ENCODE measurements around the gene GDPD4. TPM values are rescaled to one million over a fixed set of nuclear protein-coding genes. Genes with fewer than 3 reads are reported as not detected.

Gene GDPD4
- total RNA-seq, 1 experiment from 2014 or later: not detected

DNA sequence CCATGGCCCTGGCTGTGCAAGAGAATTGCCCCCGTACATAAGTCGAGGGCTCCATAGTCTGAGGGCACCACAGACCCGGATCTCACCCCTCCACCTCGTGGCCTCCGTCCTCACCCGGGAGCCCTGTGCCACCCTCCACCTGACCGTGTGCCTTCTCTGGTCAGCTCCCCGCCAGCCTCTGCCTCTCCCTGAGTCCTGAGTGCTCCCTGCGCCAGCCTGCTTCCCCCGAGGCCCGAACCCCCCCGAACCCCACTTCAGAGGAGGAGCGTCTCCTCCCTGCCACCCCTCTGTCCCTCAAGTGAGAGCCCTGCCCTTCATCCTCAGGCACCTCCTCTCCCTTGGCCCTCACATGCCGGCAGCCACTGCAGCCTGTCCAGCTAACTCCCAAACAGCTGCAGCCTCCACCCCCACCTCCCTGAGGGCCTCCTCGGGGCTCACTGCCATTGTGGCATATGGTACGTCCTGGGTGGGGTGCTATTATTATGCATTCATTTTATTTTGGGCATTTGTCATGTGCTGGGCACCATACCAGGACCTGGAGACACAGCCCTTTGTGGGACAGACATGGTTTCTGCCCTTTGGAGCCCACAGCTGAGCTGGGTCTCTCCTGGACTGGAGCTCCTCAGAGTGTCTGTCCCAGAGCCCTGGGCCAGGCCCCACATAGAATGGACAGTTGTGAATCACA is 106.3 kb downstream of the GDPD4 start:
- Histone ChIP-seq H3K27me3 (ENCODE audit: low read length) (no peaks in the 10 kb centered on the region), H3K27ac (ENCODE audit: low read length) (no peak overlapping the region), H3K9me2 (replicated peaks; ENCODE audit: low read length) (no peaks in the 10 kb centered on the region), H3K79me2 (ENCODE audit: low read length) (no peaks in the 10 kb centered on the region), H3K4me1 (ENCODE audit: insufficient read depth, low read length) (peaks cover 8% of the 10 kb centered on the region; the same call in 1 of the 2 replicates), H2AFZ (ENCODE audit: low read length) (no peak overlapping the region), H3K36me3 (ENCODE audit: low read depth, low read length) (no peaks in the 10 kb centered on the region), H4K20me1 (ENCODE audit: low read length) (no peaks in the 10 kb centered on the region), H3K4me3 (ENCODE audit: low read length) (no peak overlapping the region), H3K4me2 (ENCODE audit: low read length) (no peak overlapping the region), H3K9ac (ENCODE audit: low read length) (no peak overlapping the region), H3F3A (ENCODE audit: low read length, unreplicated experiment) (no peaks in the 10 kb centered on the region), H3K9me3 (ENCODE audit: low read length) (no peaks in the 10 kb centered on the region)
- ChIA-PET CTCF (interaction anchor here (0.6 to 2.0 kb wide), 15 partner anchors 49 to 424 kb away, joined by 3 to 17 read pairs (median 4); no protein-coding TSS in a partner anchor), POLR2A (ENCODE audit: unreplicated experiment) (no interaction called here)
- TF ChIP-seq, protein P1, sequence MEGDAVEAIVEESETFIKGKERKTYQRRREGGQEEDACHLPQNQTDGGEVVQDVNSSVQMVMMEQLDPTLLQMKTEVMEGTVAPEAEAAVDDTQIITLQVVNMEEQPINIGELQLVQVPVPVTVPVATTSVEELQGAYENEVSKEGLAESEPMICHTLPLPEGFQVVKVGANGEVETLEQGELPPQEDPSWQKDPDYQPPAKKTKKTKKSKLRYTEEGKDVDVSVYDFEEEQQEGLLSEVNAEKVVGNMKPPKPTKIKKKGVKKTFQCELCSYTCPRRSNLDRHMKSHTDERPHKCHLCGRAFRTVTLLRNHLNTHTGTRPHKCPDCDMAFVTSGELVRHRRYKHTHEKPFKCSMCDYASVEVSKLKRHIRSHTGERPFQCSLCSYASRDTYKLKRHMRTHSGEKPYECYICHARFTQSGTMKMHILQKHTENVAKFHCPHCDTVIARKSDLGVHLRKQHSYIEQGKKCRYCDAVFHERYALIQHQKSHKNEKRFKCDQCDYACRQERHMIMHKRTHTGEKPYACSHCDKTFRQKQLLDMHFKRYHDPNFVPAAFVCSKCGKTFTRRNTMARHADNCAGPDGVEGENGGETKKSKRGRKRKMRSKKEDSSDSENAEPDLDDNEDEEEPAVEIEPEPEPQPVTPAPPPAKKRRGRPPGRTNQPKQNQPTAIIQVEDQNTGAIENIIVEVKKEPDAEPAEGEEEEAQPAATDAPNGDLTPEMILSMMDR (conservative IDR thresholded peaks at IDR 0.05; ENCODE audit: low read depth, low read length): no peak
- TF ChIP-seq EZH2 (IDR thresholded peaks at IDR 0.05; ENCODE audit: low read length, unreplicated experiment) (no peak), EZH2phosphoT487 (IDR thresholded peaks at IDR 0.05; ENCODE audit: borderline replicate concordance, low read length) (no peak)
- no peak for ATAC-seq
- BruUV-seq (replicated peaks): no TSS peak
- no peak for DNase-seq
- intact Hi-C loops (cut with micrococcal nuclease): loop anchor here (1.0 to 10.0 kb wide), 5 partner anchors 110 to 424 kb away; partner anchors contain the start of gene GDPD4

DNA sequence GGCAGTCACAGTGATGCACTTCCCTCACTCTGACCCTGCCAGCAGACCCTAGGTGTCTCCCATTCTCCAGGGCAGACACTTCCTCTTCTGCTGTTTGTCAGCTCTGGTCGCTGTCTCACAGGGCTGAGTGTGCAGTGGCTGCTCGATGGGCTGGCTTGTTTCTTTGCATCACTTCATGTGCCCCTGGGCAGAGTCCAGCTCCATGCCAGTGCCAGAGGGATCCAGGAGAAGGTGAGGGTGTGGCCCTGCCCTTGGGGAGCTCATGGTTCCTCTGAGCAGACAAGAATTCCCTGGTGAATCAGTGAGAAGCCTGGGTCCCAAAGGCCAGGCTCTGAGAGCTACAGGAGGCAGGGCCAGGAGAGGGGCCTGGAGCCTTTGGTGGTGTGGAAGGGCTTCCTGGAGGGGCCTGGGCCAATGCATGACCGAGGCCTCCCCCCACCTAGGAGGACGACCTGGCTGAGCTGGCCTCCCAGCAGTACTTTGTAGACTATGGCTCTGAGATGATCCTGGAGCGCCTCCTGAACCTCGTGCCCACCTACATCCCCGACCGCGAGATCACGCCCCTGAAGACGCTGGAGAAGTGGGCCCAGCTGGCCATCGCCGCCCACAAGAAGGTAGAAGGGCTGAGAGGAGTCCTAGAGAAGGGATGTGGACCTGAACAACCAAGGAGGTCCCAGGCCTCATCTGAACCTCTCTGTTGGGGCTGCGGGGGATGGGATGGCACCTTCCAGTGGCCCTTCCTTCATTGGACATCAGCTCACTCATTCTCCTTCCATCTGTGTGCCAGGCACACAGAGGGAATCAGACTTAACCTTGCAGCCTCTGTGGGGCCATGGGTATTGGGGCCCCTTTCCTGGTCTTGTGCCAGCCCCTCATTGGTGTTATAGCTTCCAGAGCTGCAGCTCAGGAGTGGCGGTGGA is 107.3 kb downstream of the GDPD4 start:
- no peak overlapping the region for H3K27ac ChIP-seq (ENCODE audit: low read length)
- H3K4me1 ChIP-seq (ENCODE audit: insufficient read depth, low read length): peaks cover 8% of the 10 kb centered on the region; the same call in 1 of the 2 replicates
- TF ChIP-seq, protein P1 (conservative IDR thresholded peaks at IDR 0.05; ENCODE audit: low read depth, low read length): no peak
- TF ChIP-seq EZH2phosphoT487 (IDR thresholded peaks at IDR 0.05; ENCODE audit: borderline replicate concordance, low read length) (no peak), EZH2 (IDR thresholded peaks at IDR 0.05; ENCODE audit: low read length, unreplicated experiment) (no peak)
- ChIA-PET CTCF (no interaction called here), POLR2A (ENCODE audit: unreplicated experiment) (no interaction called here)
- H3K9ac ChIP-seq (ENCODE audit: low read length): no peak overlapping the region
- no peaks in the 10 kb centered on the region for H3K9me2 ChIP-seq (replicated peaks; ENCODE audit: low read length)
- H3K4me3 ChIP-seq (ENCODE audit: low read length): no peak overlapping the region
- H3K4me2 ChIP-seq (ENCODE audit: low read length): no peak overlapping the region
- no peak overlapping the region for H2AFZ ChIP-seq (ENCODE audit: low read length)
- ATAC-seq (no peak), DNase-seq (no peak)
- no peaks in the 10 kb centered on the region for H3K79me2 ChIP-seq (ENCODE audit: low read length)
- no peaks in the 10 kb centered on the region for H4K20me1 ChIP-seq (ENCODE audit: low read length)
- no TSS peak for BruUV-seq (replicated peaks)
- no peaks in the 10 kb centered on the region for H3K27me3 ChIP-seq (ENCODE audit: low read length)
- H3K36me3 ChIP-seq (ENCODE audit: low read depth, low read length): no peaks in the 10 kb centered on the region
- intact Hi-C loops (cut with micrococcal nuclease): loop anchor here (2.0 to 10.0 kb wide), 4 partner anchors 111 to 425 kb away; partner anchors contain the start of genes GDPD4 and PAK1
- no peaks in the 10 kb centered on the region for H3F3A ChIP-seq (ENCODE audit: low read length, unreplicated experiment)
- H3K9me3 ChIP-seq (ENCODE audit: low read length): no peaks in the 10 kb centered on the region

Data from PC-3 (cell line).